Nephron progenitor cell (in vitro differentiated cells): Measurements from ENCODE around the gene IFFO2.

Experiments used
- DNase-seq: peaks from one replicate; pipeline ENCODE4 v3.0.0; 2021
- H3K27ac Mint-ChIP-seq: 2 replicates; pipeline ENCODE4 v1.8.0; 2021; ENCODE audit warnings: mild to moderate bottlenecking, moderate library complexity, mixed read lengths
- H3K27me3 Mint-ChIP-seq: 2 replicates; pipeline ENCODE4 v1.8.0; 2021; ENCODE audit warnings: mild to moderate bottlenecking, low read depth, mixed read lengths; ENCODE audit not compliant: poor library complexity
- H3K36me3 Mint-ChIP-seq: 2 replicates; pipeline ENCODE4 v1.8.0; 2021; ENCODE audit warnings: low read depth, mixed read lengths
- H3K4me1 Mint-ChIP-seq: 2 replicates; pipeline ENCODE4 v1.8.0; 2021; ENCODE audit warnings: mixed read lengths
- H3K4me3 Mint-ChIP-seq: 2 replicates; pipeline ENCODE4 v1.8.0; 2021; ENCODE audit warnings: mild to moderate bottlenecking, moderate library complexity, mixed read lengths
- H3K9me3 Mint-ChIP-seq: 2 replicates; pipeline ENCODE4 v1.8.0; 2021; ENCODE audit warnings: mild to moderate bottlenecking, moderate library complexity, mixed read lengths
- TF ChIP-seq, protein P1 (sequence below): fragments of 200-600 bp; sonication (generic); IDR thresholded peaks from 2 replicates; pipeline ENCODE4 v1.5.0; 2021; ENCODE audit warnings: antibody characterized with exemption

Gene IFFO2

DNA sequence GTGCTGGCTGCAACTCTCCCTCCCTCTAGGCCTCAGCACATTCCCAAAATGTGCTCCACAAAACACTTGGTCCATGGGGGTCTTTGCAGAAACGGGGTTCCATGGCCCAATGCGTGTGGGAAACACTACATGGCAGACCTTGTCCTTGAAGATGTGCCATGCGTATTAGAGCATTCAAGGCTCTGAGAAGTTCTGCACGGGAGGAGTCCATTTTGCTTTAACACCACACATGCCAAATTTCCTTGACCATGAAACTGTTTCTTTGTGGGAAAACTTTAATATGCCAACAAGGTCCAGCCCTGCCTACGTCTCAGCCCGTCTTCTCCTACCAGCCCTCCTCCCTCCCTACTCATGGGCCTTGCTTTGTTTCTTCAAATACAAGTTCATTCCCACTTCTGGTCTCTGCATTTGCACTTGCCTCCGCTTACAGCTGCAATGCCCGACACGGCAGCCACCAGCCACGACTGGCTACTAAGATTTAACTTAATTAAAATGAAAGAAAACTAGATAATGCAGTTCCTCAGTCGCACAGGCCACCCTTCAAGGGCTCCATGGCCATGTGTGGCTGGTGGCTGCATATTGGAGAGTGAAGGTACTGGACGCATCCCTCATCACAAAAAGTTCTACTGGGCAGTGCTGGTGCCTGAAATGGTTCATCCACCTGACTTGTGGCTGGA is 77.8 kb downstream of the IFFO2 start:
- no peak overlapping the region for H3K4me3 Mint-ChIP-seq
- H3K36me3 Mint-ChIP-seq = no peaks in the 10 kb centered on the region
- peaks cover 60% of the 10 kb centered on the region for H3K27me3 Mint-ChIP-seq
- H3K4me1 Mint-ChIP-seq = peaks cover 4% of the 10 kb centered on the region
- H3K9me3 Mint-ChIP-seq = no peaks in the 10 kb centered on the region
- H3K27ac Mint-ChIP-seq = no peak overlapping the region
- TF ChIP-seq, protein P1, sequence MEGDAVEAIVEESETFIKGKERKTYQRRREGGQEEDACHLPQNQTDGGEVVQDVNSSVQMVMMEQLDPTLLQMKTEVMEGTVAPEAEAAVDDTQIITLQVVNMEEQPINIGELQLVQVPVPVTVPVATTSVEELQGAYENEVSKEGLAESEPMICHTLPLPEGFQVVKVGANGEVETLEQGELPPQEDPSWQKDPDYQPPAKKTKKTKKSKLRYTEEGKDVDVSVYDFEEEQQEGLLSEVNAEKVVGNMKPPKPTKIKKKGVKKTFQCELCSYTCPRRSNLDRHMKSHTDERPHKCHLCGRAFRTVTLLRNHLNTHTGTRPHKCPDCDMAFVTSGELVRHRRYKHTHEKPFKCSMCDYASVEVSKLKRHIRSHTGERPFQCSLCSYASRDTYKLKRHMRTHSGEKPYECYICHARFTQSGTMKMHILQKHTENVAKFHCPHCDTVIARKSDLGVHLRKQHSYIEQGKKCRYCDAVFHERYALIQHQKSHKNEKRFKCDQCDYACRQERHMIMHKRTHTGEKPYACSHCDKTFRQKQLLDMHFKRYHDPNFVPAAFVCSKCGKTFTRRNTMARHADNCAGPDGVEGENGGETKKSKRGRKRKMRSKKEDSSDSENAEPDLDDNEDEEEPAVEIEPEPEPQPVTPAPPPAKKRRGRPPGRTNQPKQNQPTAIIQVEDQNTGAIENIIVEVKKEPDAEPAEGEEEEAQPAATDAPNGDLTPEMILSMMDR = no peak
- no peak for DNase-seq

DNA sequence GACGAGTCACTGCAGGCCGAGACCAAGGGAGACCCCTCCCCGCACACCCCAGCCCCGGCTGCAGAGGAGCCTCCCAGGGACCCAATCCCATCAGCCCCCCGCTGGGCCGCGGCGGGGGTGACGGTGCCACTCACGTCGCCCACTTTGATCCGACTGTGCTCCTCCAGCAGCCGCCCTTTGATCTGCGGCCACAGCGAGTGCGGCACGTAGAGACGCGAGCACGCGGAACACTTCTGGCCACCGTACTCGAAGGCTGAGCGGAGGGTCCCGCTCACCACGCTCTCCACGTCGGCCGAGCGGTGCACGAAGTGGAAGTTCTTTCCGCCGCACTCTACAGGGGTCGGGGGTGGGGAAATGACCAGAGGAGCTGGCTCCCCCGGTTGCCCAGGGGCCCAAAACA is 79.2 kb downstream of the IFFO2 start:
- H3K9me3 Mint-ChIP-seq = no peaks in the 10 kb centered on the region
- peaks cover 56% of the 10 kb centered on the region for H3K27me3 Mint-ChIP-seq
- no peak overlapping the region for H3K27ac Mint-ChIP-seq
- no peak overlapping the region for H3K4me3 Mint-ChIP-seq
- peaks cover 4% of the 10 kb centered on the region for H3K4me1 Mint-ChIP-seq
- peak; percentile 20 for DNase-seq
- H3K36me3 Mint-ChIP-seq = no peaks in the 10 kb centered on the region
- TF ChIP-seq, protein P1 = no peak

DNA sequence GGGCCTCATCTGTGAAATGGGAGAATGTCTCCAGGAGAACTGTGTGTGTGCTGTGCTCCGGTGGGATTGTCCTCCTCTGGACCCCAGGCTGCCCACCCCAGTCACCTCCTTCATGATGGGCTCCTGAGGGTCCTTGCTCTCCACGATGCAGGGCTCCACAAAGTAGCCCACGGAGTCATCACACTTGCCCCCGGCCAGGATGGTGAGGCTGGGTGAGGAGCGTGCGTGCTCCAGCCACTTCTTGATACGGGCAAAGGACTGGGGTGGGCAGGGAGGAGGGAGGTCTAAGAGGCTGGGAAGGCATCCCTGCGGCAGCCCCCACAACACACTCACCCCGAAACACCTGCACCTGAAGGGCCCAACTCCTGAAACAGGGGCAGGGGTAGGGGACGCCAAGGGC is 80.3 kb downstream of the IFFO2 start:
- Mint-ChIP-seq H3K4me3 (no peak overlapping the region), H3K36me3 (no peaks in the 10 kb centered on the region), H3K4me1 (peaks cover 4% of the 10 kb centered on the region), H3K27ac (no peak overlapping the region), H3K9me3 (no peaks in the 10 kb centered on the region), H3K27me3 (peaks cover 46% of the 10 kb centered on the region)
- TF ChIP-seq, protein P1 = no peak
- DNase-seq = no peak

DNA sequence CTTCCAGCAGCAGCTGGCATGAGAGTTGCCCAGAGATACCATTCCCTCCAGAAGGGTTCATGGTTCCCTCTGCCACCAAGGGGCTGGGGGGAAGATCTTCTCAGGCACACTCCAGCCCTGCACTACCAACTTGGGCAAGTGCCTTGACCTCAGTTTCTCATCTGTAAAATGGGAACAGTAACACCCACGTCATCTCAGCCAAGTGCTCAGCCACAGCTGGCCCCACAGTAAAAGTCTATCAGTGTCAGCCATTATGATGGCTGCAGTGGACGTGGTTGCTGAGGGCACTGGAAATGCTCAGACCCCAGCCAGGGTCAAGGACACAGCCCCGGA is 80.7 kb downstream of the IFFO2 start:
- Mint-ChIP-seq H3K27me3 (peaks cover 42% of the 10 kb centered on the region), H3K4me3 (no peak overlapping the region), H3K9me3 (no peaks in the 10 kb centered on the region), H3K27ac (no peak overlapping the region), H3K4me1 (peaks cover 4% of the 10 kb centered on the region), H3K36me3 (no peaks in the 10 kb centered on the region)
- no peak for DNase-seq
- TF ChIP-seq, protein P1 = no peak

DNA sequence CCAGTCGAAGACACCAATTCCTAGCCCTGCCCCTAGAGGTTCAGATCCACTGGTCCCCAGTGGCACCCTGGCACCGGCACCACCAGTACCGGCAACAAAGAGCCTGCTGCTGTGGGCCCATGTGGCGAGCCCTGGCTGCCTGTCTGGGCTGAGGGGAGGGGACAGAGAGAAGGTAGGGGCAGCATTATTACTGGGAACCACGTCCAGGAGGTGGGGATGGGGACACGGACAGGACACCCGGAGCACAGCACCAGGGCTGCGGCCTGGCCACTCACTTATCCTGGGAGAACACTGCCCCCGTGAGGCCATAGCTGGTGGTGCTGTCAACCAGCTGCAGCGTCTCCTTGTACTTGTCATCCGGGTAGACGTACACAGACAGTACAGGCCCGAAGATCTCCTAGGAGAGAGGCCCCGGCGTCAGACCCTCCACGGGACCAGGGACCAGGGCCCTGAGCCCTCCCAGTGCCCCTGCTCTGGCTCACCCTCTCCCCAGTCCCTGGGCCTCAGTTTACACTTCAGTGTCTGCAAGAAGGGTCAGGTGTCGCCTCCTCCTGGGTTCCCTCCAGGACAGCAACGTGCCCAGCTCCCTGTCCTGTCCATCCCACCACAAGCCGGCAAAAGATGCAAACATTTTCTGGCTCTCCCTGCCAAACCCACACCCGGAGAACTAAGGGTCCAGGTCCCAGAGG is 81.2 kb downstream of the IFFO2 start:
- Mint-ChIP-seq H3K27me3 (peaks cover 40% of the 10 kb centered on the region), H3K4me3 (no peak overlapping the region), H3K27ac (no peak overlapping the region), H3K9me3 (no peaks in the 10 kb centered on the region), H3K36me3 (no peaks in the 10 kb centered on the region), H3K4me1 (peaks cover 4% of the 10 kb centered on the region)
- peak; percentile 95 for DNase-seq
- TF ChIP-seq, protein P1 = peak; percentile 84

DNA sequence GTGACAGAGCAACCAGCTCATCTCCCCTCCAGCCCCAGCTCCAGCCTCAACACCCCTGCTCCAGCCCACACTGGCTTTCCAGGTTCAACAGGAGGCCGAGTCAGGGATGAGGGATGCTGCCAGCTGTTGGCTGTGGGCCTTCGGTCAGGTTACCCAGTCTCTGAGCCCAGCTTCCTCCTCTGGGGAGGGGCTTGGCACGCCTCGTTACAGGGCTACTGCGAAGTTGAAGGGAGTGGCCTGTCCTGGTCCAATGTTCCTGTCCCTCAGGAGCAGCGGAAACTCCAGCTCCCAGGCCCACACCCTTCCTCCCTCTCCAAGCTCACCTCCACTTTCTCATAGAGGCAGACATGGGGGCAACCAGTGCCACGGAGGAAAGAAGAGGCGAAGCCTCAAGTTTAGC is 81.9 kb downstream of the IFFO2 start:
- TF ChIP-seq, protein P1 = no peak
- H3K36me3 Mint-ChIP-seq = no peaks in the 10 kb centered on the region

More for the DNA sequence above, 81.9 kb downstream of the IFFO2 start:
- Mint-ChIP-seq H3K4me1 (peaks cover 4% of the 10 kb centered on the region), H3K9me3 (no peaks in the 10 kb centered on the region), H3K4me3 (no peak overlapping the region), H3K27ac (no peak overlapping the region), H3K27me3 (peaks cover 36% of the 10 kb centered on the region)
- DNase-seq = no peak
